Esophagus squamous epithelium (tissue), 5 donors: ENCODE data around the gene BRINP3. TPM values are rescaled to one million over a fixed set of nuclear protein-coding genes. Genes with fewer than 3 reads are reported as not detected.
A peak's percentile ranks its signal among the peaks of the same experiment; 100 is the strongest.

Experiments used
- DNase-seq: peaks from one replicate; lab custom pipeline; 2025; lab: John Stamatoyannopoulos, UW
- H3K27ac ChIP-seq, 4 donors: fragments of 200-600 bp; sonication (generic); one replicate each; pipeline ENCODE4 v1.5.1; 2016 to 2019; ENCODE audit warnings: mild to moderate bottlenecking in 1 of 4
- H3K27me3 ChIP-seq, 4 donors: fragments of 200-600 bp; sonication (generic); 1 replicate in 3 of 4; 2 replicates in 1 of 4; pipeline versions ENCODE4 v1.5.1 to v1.6.0; 2017 to 2021; ENCODE audit warnings: antibody characterized with exemption in 1 of 4
- H3K36me3 ChIP-seq, 3 donors: fragments of 200-600 bp; sonication (generic); one replicate each; pipeline ENCODE4 v1.5.1; 2016 to 2019
- H3K4me1 ChIP-seq, 3 donors: fragments of 200-600 bp; sonication (generic); one replicate each; pipeline ENCODE4 v1.5.1; 2017 to 2019
- H3K4me3 ChIP-seq, 4 donors: fragments of 200-600 bp; sonication (generic); 1 replicate in 3 of 4; 2 replicates in 1 of 4; pipeline ENCODE4 v1.5.1; 2016 to 2019; ENCODE audit warnings: mild to moderate bottlenecking in 2 of 4, moderate library complexity in 1 of 4
- H3K9me3 ChIP-seq, 3 donors: fragments of 200-600 bp; sonication (generic); one replicate each; pipeline ENCODE4 v1.5.1; 2016 to 2019
- CTCF ChIP-seq, 6 experiments: fragments of 450-650 bp in 4 of 6; fragments of 200-600 bp in 2 of 6; sonication (generic) in 2 of 6; IDR thresholded peaks; one replicate each; pipeline ENCODE4 v1.5.1; 2016 to 2019; ENCODE audit warnings: antibody characterized with exemption in 6 of 6, mild to moderate bottlenecking in 4 of 6, moderate library complexity in 4 of 6
- POLR2A ChIP-seq, 4 donors: fragments of 450-650 bp; IDR thresholded peaks; one replicate each; pipeline ENCODE4 v1.6.1; 2017; ENCODE audit warnings: antibody characterized with exemption in 4 of 4, mild to moderate bottlenecking in 4 of 4, moderate library complexity in 3 of 4
- WGBS, 2 donors: methylation state at CpG; one replicate each; pipeline ENCODE4 v1.1.5; 2018; 5-methylcytosine and 5-hydroxymethylcytosine counted together
- intact Hi-C: fragments of 100-400 bp; cut with DNase I; formaldehyde crosslinking; loops from one replicate; pipeline ENCODE4 v1.15.0; 2022
- total RNA-seq, 4 donors: library from RNA; depleted of rRNA; stranded (reverse); fragments of >200 nt; gene quantifications; one replicate each; pipeline ENCODE4 v1.1.0, GENCODE V29; 2016
- donor health status: DM: yes; HTN: yes; CAD: no.

BRINP3 gene
- total RNA-seq, 4 donors from 2014 or later, result 0.50 to 0.95 TPM; not detected in 2

GRCh38 chr1:190344454-190344853 is 133.2 kb downstream of the BRINP3 start:
- TF ChIP-seq POLR2A (IDR thresholded peaks at IDR 0.05), result no peak
- no peak for TF ChIP-seq CTCF (IDR thresholded peaks at IDR 0.05)
- H3K9me3 ChIP-seq, result no peaks in the 10 kb centered on the region
- H3K36me3 ChIP-seq, result no peaks in the 10 kb centered on the region
- no peaks in the 10 kb centered on the region for H3K4me1 ChIP-seq
- no peak for DNase-seq
- intact Hi-C loops, result no loop called here
- no peaks in the 10 kb centered on the region for H3K27me3 ChIP-seq
- H3K27ac ChIP-seq, result no peak overlapping the region
- H3K4me3 ChIP-seq, result no peak overlapping the region

- intact Hi-C loops, result no loop called here
- TF ChIP-seq CTCF (IDR thresholded peaks at IDR 0.05), result no peak
- no peak for TF ChIP-seq POLR2A (IDR thresholded peaks at IDR 0.05)
These were observed 138.8 kb downstream of the BRINP3 start for GRCh38 chr1:190338829-190339228.

GRCh38 chr1:190328871-190329270 is 148.8 kb downstream of the BRINP3 start:
- no peak overlapping the region for H3K4me3 ChIP-seq
- no peak overlapping the region for H3K27ac ChIP-seq
- peaks cover 0 to 16% (median 0%) of the 10 kb centered on the region in 3 donors for H3K4me1 ChIP-seq
- intact Hi-C loops, result no loop called here
- no peaks in the 10 kb centered on the region for H3K27me3 ChIP-seq
- 44 to 70% methylated on average over 4 of the region's 4 CpGs for WGBS, 2 donors
- H3K9me3 ChIP-seq, result no peaks in the 10 kb centered on the region
- no peak for DNase-seq
- TF ChIP-seq CTCF (IDR thresholded peaks at IDR 0.05) (no peak), POLR2A (IDR thresholded peaks at IDR 0.05) (no peak)
- no peaks in the 10 kb centered on the region for H3K36me3 ChIP-seq

More at GRCh38 chr1:190338829-190339228, 138.8 kb downstream of the BRINP3 start:
- no peak for DNase-seq
- Histone ChIP-seq H3K27me3 (no peaks in the 10 kb centered on the region), H3K27ac (no peak overlapping the region), H3K4me3 (no peak overlapping the region), H3K36me3 (no peaks in the 10 kb centered on the region), H3K4me1 (no peaks in the 10 kb centered on the region), H3K9me3 (no peaks in the 10 kb centered on the region)

- H3K36me3 ChIP-seq, result no peaks in the 10 kb centered on the region
- DNase-seq, result no peak
- no peak for TF ChIP-seq POLR2A (IDR thresholded peaks at IDR 0.05)
- TF ChIP-seq CTCF (IDR thresholded peaks at IDR 0.05), result no peak
- intact Hi-C loops, result no loop called here
- peaks cover 0 to 16% (median 0%) of the 10 kb centered on the region in 3 donors for H3K4me1 ChIP-seq
- no peaks in the 10 kb centered on the region for H3K9me3 ChIP-seq
- peak overlapping the region in 1 of 4 donors; percentile 42 for H3K27ac ChIP-seq
- H3K4me3 ChIP-seq, result no peak overlapping the region
- no peaks in the 10 kb centered on the region for H3K27me3 ChIP-seq
These were observed 149.3 kb downstream of the BRINP3 start for GRCh38 chr1:190328361-190328760.

- no peak for DNase-seq
- intact Hi-C loops, result no loop called here
- Histone ChIP-seq H3K4me3 (no peak overlapping the region), H3K36me3 (no peaks in the 10 kb centered on the region), H3K9me3 (no peaks in the 10 kb centered on the region), H3K4me1 (peaks cover 0 to 16% (median 0%) of the 10 kb centered on the region in 3 donors), H3K27ac (no peak overlapping the region), H3K27me3 (no peaks in the 10 kb centered on the region)
- no peak for TF ChIP-seq CTCF (IDR thresholded peaks at IDR 0.05)
- TF ChIP-seq POLR2A (IDR thresholded peaks at IDR 0.05), result no peak
- 84 to 89% methylated on average over 1 to 3 of the region's 3 CpGs for WGBS, 2 donors
These were observed 150.4 kb downstream of the BRINP3 start for GRCh38 chr1:190327271-190327670.
